BLaER1 (cell line): ENCODE measurements around the gene ARID3C.
A peak's percentile ranks its signal among the peaks of the same experiment; 100 is the strongest.

Experiments
- H3K27ac ChIP-seq: shearing (Covaris generic); formaldehyde crosslinking; 2 replicates; pipeline ENCODE4 v1.8.1; 2022
- H3K27me3 ChIP-seq: shearing (Covaris generic); formaldehyde crosslinking; 2 replicates; pipeline ENCODE4 v1.8.1; 2022
- H3K36me3 ChIP-seq: shearing (Covaris generic); formaldehyde crosslinking; 2 replicates; pipeline ENCODE4 v1.8.1; 2022
- H3K4me1 ChIP-seq: shearing (Covaris generic); formaldehyde crosslinking; 2 replicates; pipeline ENCODE4 v1.8.1; 2022
- H3K4me2 ChIP-seq: shearing (Covaris generic); formaldehyde crosslinking; 2 replicates; pipeline ENCODE4 v1.8.1; 2022
- H3K4me3 ChIP-seq: shearing (Covaris generic); formaldehyde crosslinking; 2 replicates; pipeline ENCODE4 v1.8.1; 2022
- H3K9ac ChIP-seq: shearing (Covaris generic); formaldehyde crosslinking; 2 replicates; pipeline ENCODE4 v1.8.1; 2022
- H3K9me3 ChIP-seq: shearing (Covaris generic); formaldehyde crosslinking; 2 replicates; pipeline ENCODE4 v1.8.1; 2022
- H4K20me1 ChIP-seq: shearing (Covaris generic); formaldehyde crosslinking; 2 replicates; pipeline ENCODE4 v1.8.1; 2022
- Cebpa-rat ChIP-seq: shearing (Covaris generic); IDR thresholded peaks from 2 replicates; pipeline ENCODE4 v1.8.1; 2022

The ARID3C gene

DNA sequence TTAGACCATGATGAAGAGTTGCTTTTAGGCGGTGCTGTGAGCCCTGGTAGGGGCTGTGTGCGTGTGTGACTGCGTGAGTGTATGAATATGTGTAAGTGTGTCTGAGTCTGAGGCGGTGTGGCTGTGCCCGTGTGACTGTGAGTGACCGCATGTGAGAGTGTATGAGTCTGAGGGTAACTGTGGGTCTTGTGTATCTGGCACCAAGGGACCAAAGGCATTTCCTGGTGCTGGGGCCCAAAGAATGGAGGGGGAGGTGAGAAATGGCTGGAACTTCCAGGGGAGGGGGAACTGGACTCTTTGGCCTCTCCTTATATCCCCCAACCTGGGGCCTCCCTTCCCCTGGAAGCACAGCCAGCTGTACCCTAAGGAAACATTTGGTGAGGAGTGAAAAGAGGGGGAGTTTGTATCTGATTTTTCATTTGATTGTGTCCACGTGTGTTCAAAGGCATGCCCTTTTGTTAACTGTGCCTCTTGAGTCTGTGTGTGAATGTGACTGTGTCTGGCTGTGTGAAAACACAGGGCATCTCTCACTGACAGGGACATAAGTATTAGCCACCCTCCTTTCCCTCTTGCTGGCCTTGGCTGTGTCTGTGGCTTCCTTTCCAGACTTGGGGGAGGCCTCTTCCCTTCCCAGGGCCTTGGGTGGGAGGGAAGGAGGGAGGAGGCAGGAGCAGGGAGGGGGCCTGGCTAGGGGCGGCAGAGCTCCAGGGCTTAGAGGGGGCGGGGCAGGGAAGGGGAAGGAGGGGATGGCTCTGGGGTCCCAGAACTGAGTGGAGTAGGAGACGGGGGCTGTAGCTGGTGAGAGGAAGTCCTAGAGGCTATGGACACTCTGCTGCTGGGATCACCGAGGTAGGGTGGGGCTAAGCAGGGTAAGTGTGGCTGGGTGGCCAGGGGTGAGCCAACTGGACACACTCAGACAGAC, 24.5 kb upstream of the ARID3C start:
- H3K4me1 ChIP-seq = peaks cover 22% of the 10 kb centered on the region
- TF ChIP-seq Cebpa-rat = no peak
- H3K9me3 ChIP-seq = no peaks in the 10 kb centered on the region
- no peak overlapping the region for H3K27ac ChIP-seq
- no peak overlapping the region for H3K9ac ChIP-seq
- peak overlapping the region; percentile 1; the same call in 1 of the 2 replicates for H3K4me2 ChIP-seq
- peaks cover 29% of the 10 kb centered on the region for H3K36me3 ChIP-seq
- H4K20me1 ChIP-seq = 0 out of 2 replicates have a peak, but pooled peaks cover 5% of the 10 kb centered on the region
- no peak overlapping the region for H3K4me3 ChIP-seq
- no peaks in the 10 kb centered on the region for H3K27me3 ChIP-seq

DNA sequence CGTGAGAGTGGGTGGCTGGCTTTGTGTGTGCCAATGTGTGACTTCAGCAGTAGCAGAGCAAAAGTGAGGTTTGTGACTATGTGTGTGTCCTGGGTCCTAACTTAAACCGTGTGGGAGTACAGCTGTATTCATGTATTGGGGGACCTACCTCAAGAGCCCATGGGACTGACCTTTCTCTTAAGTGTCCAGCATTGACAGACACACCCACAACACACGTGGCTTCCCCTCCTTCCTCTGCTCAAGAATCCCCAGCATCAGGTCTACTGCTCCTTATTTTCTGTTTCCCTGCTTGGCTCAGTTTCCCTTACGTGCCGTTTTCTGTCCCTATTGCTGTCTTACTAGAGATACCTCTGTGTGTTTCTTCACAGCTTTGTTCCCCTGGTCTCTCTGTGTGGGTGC, 23.7 kb upstream of the ARID3C start:
- H3K36me3 ChIP-seq = peaks cover 36% of the 10 kb centered on the region
- H3K27ac ChIP-seq = no peak overlapping the region
- 0 out of 2 replicates have a peak overlapping the region, but pooled peaks have one; percentile 1 for H3K4me2 ChIP-seq
- no peak overlapping the region for H3K4me3 ChIP-seq
- peaks cover 13% of the 10 kb centered on the region for H4K20me1 ChIP-seq
- no peak for TF ChIP-seq Cebpa-rat
- peaks cover 30% of the 10 kb centered on the region for H3K4me1 ChIP-seq
- no peaks in the 10 kb centered on the region for H3K9me3 ChIP-seq
- H3K27me3 ChIP-seq = no peaks in the 10 kb centered on the region
- no peak overlapping the region for H3K9ac ChIP-seq

DNA sequence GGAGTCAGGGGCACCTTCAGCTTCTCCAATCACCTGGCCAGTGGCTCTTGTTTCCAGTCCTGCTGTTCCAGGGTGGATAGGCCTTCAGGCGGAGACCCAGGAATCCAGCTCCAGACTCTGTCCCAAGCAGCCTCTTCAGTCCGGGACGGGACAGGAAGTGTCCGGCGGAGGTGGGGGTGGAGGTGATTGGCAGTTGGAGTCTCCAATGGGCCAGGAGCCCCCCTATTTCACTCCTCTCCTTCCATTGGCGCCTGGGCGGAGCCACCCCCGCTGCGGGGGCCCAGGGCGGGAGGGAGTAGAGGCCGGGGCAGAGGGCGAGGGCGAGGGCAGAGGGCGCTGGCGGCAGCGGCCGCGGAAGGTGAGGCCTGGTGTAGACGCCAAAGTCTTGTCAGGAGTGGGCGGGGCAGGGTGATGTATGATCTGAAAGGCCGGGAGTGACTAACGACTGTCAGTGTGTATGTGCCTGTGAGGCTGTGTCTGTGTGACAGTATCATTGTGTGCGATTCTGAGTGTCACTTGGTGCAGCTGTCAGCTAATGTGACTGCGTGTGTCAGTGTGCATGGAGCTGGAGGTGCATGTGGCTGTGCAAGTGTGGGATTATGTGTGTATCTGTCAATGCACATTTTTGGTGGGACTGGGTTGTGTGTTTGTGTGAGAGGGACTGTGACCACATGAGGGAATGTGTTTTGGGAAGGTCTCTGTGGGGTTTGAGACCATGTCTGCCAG, 23.2 kb upstream of the ARID3C start, which contains the start of gene IL11RA:
TSS of gene IL11RA (plus strand) at position 310 of the 726 bp plus-strand sequence. CDS start 3,033 bp downstream, outside the sequence.
- H3K4me3 ChIP-seq = no peak within 1 kb of the TSS
- no peaks in the 10 kb centered on the region for H3K27me3 ChIP-seq
- peaks cover 36% of the 10 kb centered on the region for H3K36me3 ChIP-seq
- no peaks in the 10 kb centered on the region for H3K9me3 ChIP-seq
- no peak for TF ChIP-seq Cebpa-rat
- peaks cover 36% of the 10 kb centered on the region for H3K4me1 ChIP-seq
- no peak within 1 kb of the TSS for H3K27ac ChIP-seq
- no peak within 1 kb of the TSS for H3K9ac ChIP-seq
- peak within 1 kb of the TSS; percentile 1; the same call in 1 of the 2 replicates for H3K4me2 ChIP-seq
- peaks cover 18% of the 10 kb centered on the region for H4K20me1 ChIP-seq

DNA sequence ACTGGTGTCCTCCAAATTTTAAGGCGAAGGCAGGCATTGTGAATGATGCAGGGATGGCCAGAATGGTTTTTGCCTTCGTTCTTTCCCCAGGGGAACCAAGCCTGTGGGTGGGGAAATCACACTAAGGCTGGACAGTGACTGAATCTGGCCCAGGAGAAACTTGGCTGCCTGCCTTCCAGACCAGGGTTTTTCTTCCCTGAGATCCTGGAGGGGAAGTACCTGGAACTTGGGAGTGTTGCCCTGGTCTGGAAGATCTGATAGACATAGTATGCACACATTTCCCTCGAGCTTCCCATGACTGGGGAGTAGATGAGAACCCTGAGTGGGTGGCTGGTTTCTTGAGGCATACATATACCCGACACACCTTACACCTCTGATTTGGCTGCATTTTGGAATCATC, 22.5 kb upstream of the ARID3C start:
- Histone ChIP-seq H3K27ac (no peak overlapping the region), H3K9ac (no peak overlapping the region)

DNA sequence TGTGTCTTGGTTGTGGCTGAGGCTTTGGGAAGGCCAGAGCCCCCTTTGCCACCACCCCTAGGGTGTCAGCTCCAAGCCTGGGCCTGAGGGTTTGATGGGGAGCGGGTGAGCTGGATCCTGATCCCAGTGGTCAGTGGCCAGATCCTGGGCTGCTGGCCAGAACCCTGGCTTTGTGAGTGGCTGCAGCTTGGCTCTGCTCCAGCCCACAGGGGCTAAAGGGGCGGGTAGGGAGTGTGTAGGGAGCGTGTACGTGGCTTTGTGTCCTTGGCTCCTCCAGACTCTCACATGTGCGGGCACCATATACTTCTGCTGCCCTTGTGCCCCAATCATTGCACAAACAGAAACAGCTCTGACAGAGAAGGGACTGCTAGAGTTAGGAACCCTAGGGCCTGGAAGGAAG, 21.9 kb upstream of the ARID3C start:
- H3K27me3 ChIP-seq = no peaks in the 10 kb centered on the region
- peaks cover 41% of the 10 kb centered on the region for H3K4me1 ChIP-seq
- H3K36me3 ChIP-seq = peaks cover 36% of the 10 kb centered on the region
- no peak overlapping the region for H3K4me2 ChIP-seq
- TF ChIP-seq Cebpa-rat = no peak
- H3K4me3 ChIP-seq = no peak overlapping the region
- no peaks in the 10 kb centered on the region for H3K9me3 ChIP-seq
- H4K20me1 ChIP-seq = peaks cover 20% of the 10 kb centered on the region
- no peak overlapping the region for H3K9ac ChIP-seq
- H3K27ac ChIP-seq = no peak overlapping the region

More for the DNA sequence above, 22.5 kb upstream of the ARID3C start:
- peaks cover 36% of the 10 kb centered on the region for H3K36me3 ChIP-seq
- no peak overlapping the region for H3K4me3 ChIP-seq
- H3K27me3 ChIP-seq = no peaks in the 10 kb centered on the region
- peaks cover 20% of the 10 kb centered on the region for H4K20me1 ChIP-seq
- H3K4me2 ChIP-seq = no peak overlapping the region
- H3K9me3 ChIP-seq = no peaks in the 10 kb centered on the region
- H3K4me1 ChIP-seq = peaks cover 36% of the 10 kb centered on the region
- TF ChIP-seq Cebpa-rat = no peak

DNA sequence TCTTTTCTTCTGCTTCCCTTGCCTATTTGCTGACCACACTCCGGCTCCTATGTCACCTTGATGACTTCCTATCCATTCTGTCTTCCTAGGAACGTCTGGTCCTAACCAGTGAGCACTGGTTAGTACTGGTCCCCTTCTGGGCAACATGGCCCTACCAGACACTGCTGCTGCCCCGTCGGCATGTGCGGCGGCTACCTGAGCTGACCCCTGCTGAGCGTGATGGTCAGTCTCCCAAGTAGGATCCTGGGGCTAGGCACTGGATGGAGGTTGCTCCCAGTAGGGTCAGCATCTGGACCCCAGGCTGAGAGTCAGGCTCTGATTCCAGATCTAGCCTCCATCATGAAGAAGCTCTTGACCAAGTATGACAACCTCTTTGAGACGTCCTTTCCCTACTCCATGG, 19.8 kb upstream of the ARID3C start:
- H3K9ac ChIP-seq = no peak overlapping the region
- peaks cover 36% of the 10 kb centered on the region for H3K36me3 ChIP-seq
- no peaks in the 10 kb centered on the region for H3K27me3 ChIP-seq
- H3K4me2 ChIP-seq = no peak overlapping the region; the same call in 1 of the 2 replicates
- H3K4me3 ChIP-seq = 0 out of 2 replicates have a peak overlapping the region, but pooled peaks have one; percentile 90
- no peak overlapping the region for H3K27ac ChIP-seq
- no peaks in the 10 kb centered on the region for H3K9me3 ChIP-seq
- no peak for TF ChIP-seq Cebpa-rat
- H3K4me1 ChIP-seq = peaks cover 43% of the 10 kb centered on the region
- H4K20me1 ChIP-seq = peaks cover 20% of the 10 kb centered on the region

DNA sequence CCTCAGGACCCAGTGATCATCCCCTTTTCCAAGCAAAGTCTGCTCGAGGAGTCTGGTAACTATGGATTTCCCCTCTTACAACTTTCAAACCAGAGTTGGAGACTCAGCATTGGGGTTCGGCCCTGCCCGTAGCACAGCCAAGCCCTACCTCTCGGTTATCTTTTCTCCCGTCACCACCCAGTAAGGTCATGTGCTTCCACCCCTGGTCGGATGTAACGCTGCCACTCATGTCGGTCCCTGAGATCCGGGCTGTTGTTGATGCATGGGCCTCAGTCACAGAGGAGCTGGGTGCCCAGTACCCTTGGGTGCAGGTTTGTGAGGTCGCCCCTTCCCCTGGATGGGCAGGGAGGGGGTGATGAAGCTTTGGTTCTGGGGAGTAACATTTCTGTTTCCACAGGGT, 18.8 kb upstream of the ARID3C start:
- Histone ChIP-seq H3K9me3 (no peaks in the 10 kb centered on the region), H3K9ac (peak overlapping the region; percentile 87), H3K4me2 (peak overlapping the region; percentile 99), H3K4me3 (peak overlapping the region; percentile 90), H3K27me3 (no peaks in the 10 kb centered on the region), H4K20me1 (peaks cover 20% of the 10 kb centered on the region), H3K27ac (peak overlapping the region; percentile 86), H3K36me3 (peaks cover 36% of the 10 kb centered on the region), H3K4me1 (peaks cover 33% of the 10 kb centered on the region)
- TF ChIP-seq Cebpa-rat = no peak

DNA sequence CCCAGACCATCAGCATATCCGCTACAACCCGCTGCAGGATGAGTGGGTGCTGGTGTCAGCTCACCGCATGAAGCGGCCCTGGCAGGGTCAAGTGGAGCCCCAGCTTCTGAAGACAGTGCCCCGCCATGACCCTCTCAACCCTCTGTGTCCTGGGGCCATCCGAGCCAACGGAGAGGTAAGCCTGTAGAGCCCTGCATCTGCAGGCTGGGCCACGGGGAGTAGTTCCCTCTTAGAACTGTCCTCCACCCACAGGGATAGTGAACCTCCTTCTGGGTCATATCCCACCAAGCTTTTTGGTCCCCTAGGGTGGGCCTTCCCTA, 18.2 kb upstream of the ARID3C start:
- H3K9me3 ChIP-seq = no peaks in the 10 kb centered on the region
- H4K20me1 ChIP-seq = peaks cover 20% of the 10 kb centered on the region
- no peaks in the 10 kb centered on the region for H3K27me3 ChIP-seq
- H3K4me1 ChIP-seq = peaks cover 27% of the 10 kb centered on the region
- peak overlapping the region; percentile 87 for H3K9ac ChIP-seq
- peaks cover 36% of the 10 kb centered on the region for H3K36me3 ChIP-seq
- H3K4me2 ChIP-seq = peak overlapping the region; percentile 99
- H3K27ac ChIP-seq = peak overlapping the region; percentile 86
- TF ChIP-seq Cebpa-rat = no peak
- peak overlapping the region; percentile 90 for H3K4me3 ChIP-seq

DNA sequence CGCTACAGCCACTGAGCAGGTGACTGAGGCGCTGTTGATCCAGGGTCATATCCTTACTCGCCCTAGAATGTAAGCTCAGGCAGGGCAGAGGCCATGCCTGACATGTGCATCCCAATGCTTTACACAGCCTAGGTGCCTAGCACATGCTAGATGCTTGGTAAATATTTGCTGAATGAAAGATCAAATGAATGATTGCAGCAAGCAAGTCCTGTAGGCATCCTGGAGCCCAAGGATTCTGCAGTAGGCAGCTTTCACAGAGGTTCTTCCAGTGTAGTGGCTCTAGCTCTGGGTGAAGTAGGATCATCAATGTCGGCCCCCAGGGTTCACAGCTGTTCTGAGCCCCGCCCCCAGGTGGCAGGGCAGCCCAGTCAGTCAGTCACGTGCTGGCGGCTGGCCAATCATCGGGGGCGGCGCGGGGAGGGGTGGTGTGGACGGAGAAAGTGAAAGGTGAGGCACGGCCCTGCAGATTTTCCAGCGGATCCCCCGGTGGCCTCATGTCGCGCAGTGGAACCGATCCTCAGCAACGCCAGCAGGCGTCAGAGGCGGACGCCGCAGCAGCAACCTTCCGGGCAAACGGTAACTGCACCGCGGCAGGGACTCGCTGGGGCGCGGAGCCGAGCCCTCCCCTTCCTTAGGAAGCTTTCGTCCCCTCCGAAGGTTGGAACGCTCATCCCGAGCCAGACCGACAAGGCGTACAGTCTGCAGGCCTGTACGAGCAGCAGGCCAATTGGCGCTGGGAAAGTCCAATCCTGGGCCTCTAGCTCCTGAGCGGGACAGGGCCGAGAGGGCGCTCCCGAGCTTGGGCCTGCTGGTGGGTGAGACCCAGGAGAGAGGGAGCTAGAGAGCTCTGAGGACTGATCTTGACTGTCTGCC, 17.6 kb upstream of the ARID3C start, which contains the start of gene GALT:
TSS of gene GALT (plus strand) at position 465 of the 873 bp plus-strand sequence. CDS start at position 495, 30 bp downstream.
- peaks cover 20% of the 10 kb centered on the region for H4K20me1 ChIP-seq
- peak within 1 kb of the TSS; percentile 87 for H3K9ac ChIP-seq
- no peak for TF ChIP-seq Cebpa-rat
- peak within 1 kb of the TSS; percentile 90 for H3K4me3 ChIP-seq
- H3K36me3 ChIP-seq = peaks cover 36% of the 10 kb centered on the region
- no peaks in the 10 kb centered on the region for H3K27me3 ChIP-seq
- peak within 1 kb of the TSS; percentile 99 for H3K4me2 ChIP-seq
- peaks cover 27% of the 10 kb centered on the region for H3K4me1 ChIP-seq
- no peaks in the 10 kb centered on the region for H3K9me3 ChIP-seq
- H3K27ac ChIP-seq = peak within 1 kb of the TSS; percentile 86
